C4-2B (cell line): ENCODE results near the gene VSIG8.

ENCODE experiments used
- CTCF ChIP-seq: fragments of 450-650 bp; conservative IDR thresholded peaks from 2 replicates; pipeline ENCODE4 v1.5.1; 2017; ENCODE audit warnings: mild to moderate bottlenecking
- ZFX ChIP-seq: fragments of 450-650 bp; IDR thresholded peaks from 2 replicates; pipeline ENCODE4 v1.6.1; 2017

GRCh38 chr1:159838715-159839114 is 23.7 kb downstream of the VSIG8 start:
- TF ChIP-seq CTCF (no peak), ZFX (no peak)
